AML-193 (cell line): ENCODE measurements around the gene B4GALT5.
A peak's percentile ranks its signal among the peaks of the same experiment; 100 is the strongest.

Source experiments
- DNase-seq, 2 experiments: peaks; one replicate each; lab custom pipeline; 2025; lab: John Stamatoyannopoulos, UW

B4GALT5 gene

GRCh38 chr20:49700411-49701185 lies 13.1 kb downstream of the B4GALT5 start:
- DNase-seq: peak in 1 of 2 experiments; percentile 25

- no peak for DNase-seq
Observed at GRCh38 chr20:49699200-49699992, 14.3 kb downstream of the B4GALT5 start.

- DNase-seq: no peak
Observed at GRCh38 chr20:49698477-49698876, 15.2 kb downstream of the B4GALT5 start.

GRCh38 chr20:49697071-49697470 lies 16.6 kb downstream of the B4GALT5 start:
- no peak for DNase-seq

GRCh38 chr20:49696594-49696993 lies 17.1 kb downstream of the B4GALT5 start:
- DNase-seq: no peak

GRCh38 chr20:49695830-49696229 lies 17.8 kb downstream of the B4GALT5 start:
- no peak for DNase-seq

GRCh38 chr20:49694450-49695071 lies 19.1 kb downstream of the B4GALT5 start:
- no peak for DNase-seq

- DNase-seq: no peak
Observed at GRCh38 chr20:49693435-49694171, 20.1 kb downstream of the B4GALT5 start.

GRCh38 chr20:49692941-49693340 lies 20.7 kb downstream of the B4GALT5 start:
- DNase-seq: no peak

- DNase-seq: no peak
Observed at GRCh38 chr20:49691818-49692568, 21.7 kb downstream of the B4GALT5 start.

- no peak for DNase-seq
Observed at GRCh38 chr20:49690899-49691620, 22.6 kb downstream of the B4GALT5 start.

GRCh38 chr20:49687595-49688567 lies 25.8 kb downstream of the B4GALT5 start:
- no peak for DNase-seq

GRCh38 chr20:49685809-49686208 lies 27.9 kb downstream of the B4GALT5 start:
- no peak for DNase-seq

- DNase-seq: no peak
Observed at GRCh38 chr20:49685161-49685601, 28.5 kb downstream of the B4GALT5 start.

- no peak for DNase-seq
Observed at GRCh38 chr20:49684335-49684997, 29.2 kb downstream of the B4GALT5 start.

- no peak for DNase-seq
Observed at GRCh38 chr20:49682798-49683197, 30.9 kb downstream of the B4GALT5 start.

GRCh38 chr20:49682278-49682677 lies 31.4 kb downstream of the B4GALT5 start:
- DNase-seq: no peak

- no peak for DNase-seq
Observed at GRCh38 chr20:49681850-49682216, 31.8 kb downstream of the B4GALT5 start.

GRCh38 chr20:49680484-49680883 lies 33.2 kb downstream of the B4GALT5 start:
- DNase-seq: peak; percentile 18 to 31
